Omental fat pad (tissue), 4 donors: ENCODE measurements around the gene COPS8. TPM values are rescaled to one million over a fixed set of nuclear protein-coding genes. Genes with fewer than 3 reads are reported as not detected.

Source experiments
- ATAC-seq: fragments of 150-250 bp; one replicate; pipeline ENCODE4 v1.9.1; 2016; ENCODE audit warnings: mild to moderate bottlenecking, moderate library complexity; ENCODE audit not compliant: low FRiP score
- DNase-seq: peaks from one replicate; pipeline ENCODE4 v3.0.0-alpha.2; 2019; ENCODE audit warnings: low spot score
- total RNA-seq, 4 donors: library from RNA; depleted of rRNA; stranded (reverse); fragments of >200 nt; gene quantifications; one replicate each; pipeline ENCODE4 v1.1.0, GENCODE V29; 2016
- TF ChIP-seq, protein P1 (sequence below), 3 donors: fragments of 450-650 bp; IDR thresholded peaks; one replicate each; pipeline ENCODE4 v1.5.1; 2016 to 2017; ENCODE audit warnings: antibody characterized with exemption in 3 of 3, mild to moderate bottlenecking in 3 of 3, moderate library complexity in 2 of 3

The COPS8 gene
- total RNA-seq, 4 donors from 2014 or later: 76.4 to 105 (median 90.5) TPM

DNA sequence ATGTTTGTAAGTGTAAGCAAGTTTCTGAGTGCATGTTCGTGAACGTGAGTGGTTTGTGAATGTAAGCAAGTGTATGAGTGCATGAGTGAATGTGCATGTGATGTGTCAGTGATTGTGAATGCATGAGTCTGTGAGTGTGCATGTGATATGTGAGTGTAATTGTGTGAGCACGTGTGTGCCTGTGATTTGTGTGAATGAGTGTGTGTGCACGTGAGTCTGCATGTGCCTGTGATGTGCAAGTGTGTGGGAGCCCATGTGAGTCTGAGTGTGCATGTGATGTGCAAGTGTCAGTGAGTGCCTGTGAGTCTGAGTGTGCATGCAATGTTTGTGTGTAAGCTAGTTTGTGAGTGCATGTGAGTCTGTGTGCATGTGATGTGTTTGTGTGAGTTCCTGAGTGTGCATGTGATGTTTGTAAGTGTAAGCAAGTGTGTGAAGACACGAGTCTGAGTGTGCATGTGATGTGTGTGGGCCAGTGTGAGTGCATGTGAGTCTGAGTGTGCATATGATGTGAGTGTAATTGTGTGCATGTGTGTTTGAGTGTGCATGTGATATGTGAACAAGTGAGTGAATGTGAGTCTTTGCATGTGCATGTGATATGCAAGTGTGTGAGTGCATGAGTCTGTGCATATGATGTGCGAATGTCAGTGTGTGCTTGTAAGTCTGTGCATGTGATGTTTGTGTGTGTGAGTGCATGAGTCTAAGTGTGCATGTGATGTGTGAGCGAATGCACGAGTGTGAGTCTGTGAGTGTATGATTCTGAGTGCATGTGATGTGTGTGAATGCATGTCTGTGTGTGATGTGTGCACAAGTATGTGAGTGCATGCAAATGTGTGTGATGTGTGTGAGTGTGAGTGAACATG, 45.1 kb downstream of the COPS8 start:
- DNase-seq: no peak
- TF ChIP-seq, protein P1, sequence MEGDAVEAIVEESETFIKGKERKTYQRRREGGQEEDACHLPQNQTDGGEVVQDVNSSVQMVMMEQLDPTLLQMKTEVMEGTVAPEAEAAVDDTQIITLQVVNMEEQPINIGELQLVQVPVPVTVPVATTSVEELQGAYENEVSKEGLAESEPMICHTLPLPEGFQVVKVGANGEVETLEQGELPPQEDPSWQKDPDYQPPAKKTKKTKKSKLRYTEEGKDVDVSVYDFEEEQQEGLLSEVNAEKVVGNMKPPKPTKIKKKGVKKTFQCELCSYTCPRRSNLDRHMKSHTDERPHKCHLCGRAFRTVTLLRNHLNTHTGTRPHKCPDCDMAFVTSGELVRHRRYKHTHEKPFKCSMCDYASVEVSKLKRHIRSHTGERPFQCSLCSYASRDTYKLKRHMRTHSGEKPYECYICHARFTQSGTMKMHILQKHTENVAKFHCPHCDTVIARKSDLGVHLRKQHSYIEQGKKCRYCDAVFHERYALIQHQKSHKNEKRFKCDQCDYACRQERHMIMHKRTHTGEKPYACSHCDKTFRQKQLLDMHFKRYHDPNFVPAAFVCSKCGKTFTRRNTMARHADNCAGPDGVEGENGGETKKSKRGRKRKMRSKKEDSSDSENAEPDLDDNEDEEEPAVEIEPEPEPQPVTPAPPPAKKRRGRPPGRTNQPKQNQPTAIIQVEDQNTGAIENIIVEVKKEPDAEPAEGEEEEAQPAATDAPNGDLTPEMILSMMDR (IDR thresholded peaks at IDR 0.05): no peak
- no peak for ATAC-seq

DNA sequence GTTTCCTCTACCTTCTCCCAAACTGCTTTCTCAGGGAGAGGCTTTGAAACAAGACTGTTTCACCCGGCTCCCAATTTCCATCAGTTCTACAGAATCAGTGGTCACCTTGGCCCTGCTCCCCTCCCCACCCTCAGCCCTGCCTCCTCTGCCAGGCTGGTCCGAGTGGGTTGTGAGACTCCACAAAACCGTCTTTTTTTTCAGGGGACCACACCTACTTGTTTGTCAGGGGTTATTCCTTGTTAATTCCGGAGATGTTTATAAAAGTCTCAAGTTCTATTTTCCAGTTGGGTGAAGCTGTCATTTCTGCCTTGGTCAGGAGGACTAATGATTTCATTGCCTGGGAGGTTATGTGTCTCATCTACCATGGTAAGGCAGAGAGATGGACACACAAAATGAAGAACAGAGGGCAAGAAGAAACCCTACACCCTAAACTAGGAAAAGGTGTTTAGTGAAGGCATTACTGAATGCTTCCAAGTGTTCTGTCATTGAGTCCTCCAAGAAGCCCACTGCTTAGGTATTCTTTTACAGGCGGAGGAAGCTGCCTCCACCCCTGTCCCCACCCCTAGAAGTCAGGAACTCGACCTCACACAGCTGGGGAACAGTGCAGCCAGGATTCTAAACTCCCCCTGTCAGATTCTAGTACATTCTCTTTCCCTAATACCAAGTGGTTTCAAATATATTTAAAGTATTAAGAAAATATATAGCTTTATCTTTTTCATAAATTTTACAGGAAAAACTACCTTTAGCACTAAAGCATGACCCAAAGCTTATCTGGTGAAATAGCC, 46.3 kb downstream of the COPS8 start:
- ATAC-seq: no peak
- TF ChIP-seq, protein P1 (IDR thresholded peaks at IDR 0.05): no peak

GRCh38 chr2:237132799-237133198, 47.1 kb downstream of the COPS8 start:
- TF ChIP-seq, protein P1 (IDR thresholded peaks at IDR 0.05): no peak
- ATAC-seq: no peak

More for the DNA sequence above, 46.3 kb downstream of the COPS8 start:
- no peak for DNase-seq

GRCh38 chr2:237134321-237135230, 48.9 kb downstream of the COPS8 start:
- DNase-seq (no peak), ATAC-seq (no peak)
- TF ChIP-seq, protein P1 (IDR thresholded peaks at IDR 0.05): no peak

More at GRCh38 chr2:237132799-237133198, 47.1 kb downstream of the COPS8 start:
- no peak for DNase-seq

- DNase-seq (no peak), ATAC-seq (no peak)
- TF ChIP-seq, protein P1 (IDR thresholded peaks at IDR 0.05): no peak
Observed at GRCh38 chr2:237136824-237137223, 51.1 kb downstream of the COPS8 start.

DNA sequence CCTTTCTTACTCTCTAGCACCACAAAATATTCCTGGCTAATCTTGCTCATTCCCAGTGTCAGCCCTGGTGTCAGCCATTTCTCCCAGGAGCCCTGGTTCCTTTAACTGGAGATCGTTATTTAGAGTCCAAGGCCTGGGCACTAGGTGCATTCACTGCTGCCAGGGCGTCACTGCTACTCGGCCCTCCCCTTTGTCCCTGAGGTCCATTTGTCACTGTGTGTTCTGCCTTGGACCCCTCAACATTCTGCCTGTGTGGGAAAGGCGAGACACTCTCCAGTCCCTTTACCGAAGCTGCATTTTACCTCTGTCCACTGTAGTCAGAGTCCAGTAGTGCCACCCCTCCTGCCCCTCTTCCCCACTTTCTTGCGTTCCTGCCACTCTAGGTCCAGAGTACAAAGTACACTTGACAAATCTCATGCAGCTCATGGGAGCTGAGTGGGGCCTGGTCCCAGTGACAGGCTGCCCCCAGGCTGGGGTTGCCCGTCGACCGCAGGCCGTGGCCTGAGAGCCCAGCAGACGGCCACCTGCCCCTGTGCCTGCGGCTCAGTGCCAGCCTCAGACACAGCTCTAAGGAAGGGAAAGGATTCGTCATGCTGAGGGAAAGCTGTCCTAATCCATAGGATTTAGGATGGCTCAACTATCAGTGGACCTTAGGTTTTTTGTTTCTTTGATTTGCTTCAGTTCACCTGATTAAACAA, 52.1 kb downstream of the COPS8 start:
- TF ChIP-seq, protein P1 (IDR thresholded peaks at IDR 0.05): no peak
- no peak for ATAC-seq
- DNase-seq: no peak
